Esophagus squamous epithelium (tissue), 5 donors: ENCODE measurements around the gene SS18. TPM values are rescaled to one million over a fixed set of nuclear protein-coding genes. Genes with fewer than 3 reads are reported as not detected.

ENCODE experiments used
- DNase-seq: peaks from one replicate; lab custom pipeline; 2025; lab: John Stamatoyannopoulos, UW
- H3K27ac ChIP-seq, 4 donors: fragments of 200-600 bp; sonication (generic); one replicate each; pipeline ENCODE4 v1.5.1; 2016 to 2019; ENCODE audit warnings: mild to moderate bottlenecking in 1 of 4
- H3K27me3 ChIP-seq, 4 donors: fragments of 200-600 bp; sonication (generic); 1 replicate in 3 of 4; 2 replicates in 1 of 4; pipeline versions ENCODE4 v1.5.1 to v1.6.0; 2017 to 2021; ENCODE audit warnings: antibody characterized with exemption in 1 of 4
- H3K36me3 ChIP-seq, 3 donors: fragments of 200-600 bp; sonication (generic); one replicate each; pipeline ENCODE4 v1.5.1; 2016 to 2019
- H3K4me1 ChIP-seq, 3 donors: fragments of 200-600 bp; sonication (generic); one replicate each; pipeline ENCODE4 v1.5.1; 2017 to 2019
- H3K4me3 ChIP-seq, 4 donors: fragments of 200-600 bp; sonication (generic); 1 replicate in 3 of 4; 2 replicates in 1 of 4; pipeline ENCODE4 v1.5.1; 2016 to 2019; ENCODE audit warnings: mild to moderate bottlenecking in 2 of 4, moderate library complexity in 1 of 4
- H3K9me3 ChIP-seq, 3 donors: fragments of 200-600 bp; sonication (generic); one replicate each; pipeline ENCODE4 v1.5.1; 2016 to 2019
- POLR2A ChIP-seq, 4 donors: fragments of 450-650 bp; IDR thresholded peaks; one replicate each; pipeline ENCODE4 v1.6.1; 2017; ENCODE audit warnings: antibody characterized with exemption in 4 of 4, mild to moderate bottlenecking in 4 of 4, moderate library complexity in 3 of 4
- WGBS, 2 donors: methylation state at CpG; one replicate each; pipeline ENCODE4 v1.1.5; 2018; 5-methylcytosine and 5-hydroxymethylcytosine counted together
- intact Hi-C: fragments of 100-400 bp; cut with DNase I; formaldehyde crosslinking; loops from one replicate; pipeline ENCODE4 v1.15.0; 2022
- total RNA-seq, 4 donors: library from RNA; depleted of rRNA; stranded (reverse); fragments of >200 nt; gene quantifications; one replicate each; pipeline ENCODE4 v1.1.0, GENCODE V29; 2016
- TF ChIP-seq, protein P1 (sequence below), 6 experiments: fragments of 450-650 bp in 4 of 6; fragments of 200-600 bp in 2 of 6; sonication (generic) in 2 of 6; IDR thresholded peaks; one replicate each; pipeline ENCODE4 v1.5.1; 2016 to 2019; ENCODE audit warnings: antibody characterized with exemption in 6 of 6, mild to moderate bottlenecking in 4 of 6, moderate library complexity in 4 of 6
- donor health status: DM: yes; HTN: yes; CAD: no.

The SS18 gene
- total RNA-seq, 4 donors from 2014 or later: 72.7 to 107 (median 82.4) TPM

DNA sequence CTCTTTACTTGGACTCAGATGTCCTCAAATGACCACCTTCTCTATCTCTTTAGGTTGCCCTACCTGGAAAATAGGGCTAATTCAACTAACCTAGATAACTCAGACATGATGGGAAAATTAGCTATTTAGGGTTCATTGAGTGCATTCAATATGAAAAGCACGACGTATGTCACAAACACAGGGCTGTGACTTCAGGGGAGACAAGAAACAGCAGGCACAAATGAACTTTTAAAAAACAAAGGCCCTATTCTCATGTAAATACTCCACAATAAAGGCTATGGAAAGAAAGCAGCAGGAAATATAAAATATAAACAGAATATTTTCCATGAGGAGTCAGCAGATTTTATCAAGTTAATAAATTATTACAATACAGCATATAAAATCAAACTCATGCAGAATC, 97.8 kb downstream of the SS18 start:
- 61 to 73% methylated on average over 2 of the region's 2 CpGs for WGBS, 2 donors
- H3K4me3 ChIP-seq: no peak overlapping the region
- H3K36me3 ChIP-seq: no peaks in the 10 kb centered on the region
- no peaks in the 10 kb centered on the region for H3K9me3 ChIP-seq
- no peaks in the 10 kb centered on the region for H3K4me1 ChIP-seq
- H3K27me3 ChIP-seq: no peaks in the 10 kb centered on the region
- H3K27ac ChIP-seq: no peak overlapping the region
- DNase-seq: no peak
- intact Hi-C loops: no loop called here
- TF ChIP-seq POLR2A (IDR thresholded peaks at IDR 0.05): no peak
- TF ChIP-seq, protein P1, sequence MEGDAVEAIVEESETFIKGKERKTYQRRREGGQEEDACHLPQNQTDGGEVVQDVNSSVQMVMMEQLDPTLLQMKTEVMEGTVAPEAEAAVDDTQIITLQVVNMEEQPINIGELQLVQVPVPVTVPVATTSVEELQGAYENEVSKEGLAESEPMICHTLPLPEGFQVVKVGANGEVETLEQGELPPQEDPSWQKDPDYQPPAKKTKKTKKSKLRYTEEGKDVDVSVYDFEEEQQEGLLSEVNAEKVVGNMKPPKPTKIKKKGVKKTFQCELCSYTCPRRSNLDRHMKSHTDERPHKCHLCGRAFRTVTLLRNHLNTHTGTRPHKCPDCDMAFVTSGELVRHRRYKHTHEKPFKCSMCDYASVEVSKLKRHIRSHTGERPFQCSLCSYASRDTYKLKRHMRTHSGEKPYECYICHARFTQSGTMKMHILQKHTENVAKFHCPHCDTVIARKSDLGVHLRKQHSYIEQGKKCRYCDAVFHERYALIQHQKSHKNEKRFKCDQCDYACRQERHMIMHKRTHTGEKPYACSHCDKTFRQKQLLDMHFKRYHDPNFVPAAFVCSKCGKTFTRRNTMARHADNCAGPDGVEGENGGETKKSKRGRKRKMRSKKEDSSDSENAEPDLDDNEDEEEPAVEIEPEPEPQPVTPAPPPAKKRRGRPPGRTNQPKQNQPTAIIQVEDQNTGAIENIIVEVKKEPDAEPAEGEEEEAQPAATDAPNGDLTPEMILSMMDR (IDR thresholded peaks at IDR 0.05): no peak

DNA sequence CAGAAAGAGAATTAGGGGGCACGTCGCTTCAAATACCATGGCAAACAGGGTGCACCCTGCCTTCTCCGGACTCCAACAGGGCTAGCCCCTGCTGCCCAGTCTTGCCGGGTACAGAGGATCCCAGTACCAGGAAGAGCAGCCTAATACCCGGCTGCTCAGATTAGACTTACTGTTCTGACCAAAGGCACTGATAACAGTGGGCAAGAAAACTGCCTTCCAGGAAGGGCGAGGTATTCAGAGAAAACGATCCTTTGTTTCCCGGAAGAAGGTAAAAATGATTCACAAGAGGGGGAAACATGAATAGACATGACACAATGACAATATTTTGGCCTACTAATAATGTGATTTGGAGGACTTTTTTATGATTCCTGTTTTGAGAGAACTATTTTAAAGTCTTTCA, 99.9 kb downstream of the SS18 start:
- Histone ChIP-seq H3K36me3 (no peaks in the 10 kb centered on the region), H3K4me3 (no peak overlapping the region), H3K27ac (no peak overlapping the region), H3K27me3 (no peaks in the 10 kb centered on the region), H3K9me3 (no peaks in the 10 kb centered on the region), H3K4me1 (no peaks in the 10 kb centered on the region)
- no peak for DNase-seq
- TF ChIP-seq, protein P1 (IDR thresholded peaks at IDR 0.05): no peak
- TF ChIP-seq POLR2A (IDR thresholded peaks at IDR 0.05): no peak
- intact Hi-C loops: no loop called here
- 65 to 77% methylated on average over 7 to 8 of the region's 8 CpGs for WGBS, 2 donors

DNA sequence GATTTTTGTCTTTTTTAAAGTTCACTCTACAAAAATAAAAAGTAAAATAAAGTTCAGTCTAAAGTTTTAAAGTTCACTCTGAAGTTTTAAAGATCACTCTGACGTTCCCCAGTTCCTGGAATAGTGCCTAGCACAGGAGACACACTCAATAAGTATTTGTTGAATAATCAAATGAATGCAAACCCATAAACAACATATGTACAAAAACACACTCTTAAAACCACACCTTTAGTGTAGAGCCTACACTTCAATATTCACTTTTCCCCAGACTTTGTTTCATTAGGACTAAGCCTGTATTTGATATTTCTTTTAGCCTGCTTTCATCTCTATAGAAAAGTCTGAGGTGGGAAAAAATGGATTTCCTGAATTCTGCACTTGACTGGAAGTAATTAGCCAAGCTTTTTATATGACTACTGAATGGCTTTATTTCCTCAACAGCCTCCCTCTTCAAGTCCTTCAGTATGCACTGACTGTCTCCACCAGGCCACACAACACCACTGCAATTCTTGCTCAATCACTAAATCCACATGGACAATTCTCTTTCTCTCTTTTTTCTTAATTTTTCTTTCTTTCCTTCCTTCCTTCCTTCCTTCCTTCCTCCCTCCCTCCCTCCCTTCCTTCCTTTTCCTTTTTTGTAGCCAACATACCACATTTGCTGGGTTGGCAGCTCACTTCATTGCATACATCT, 104.6 kb downstream of the SS18 start:
- TF ChIP-seq, protein P1 (IDR thresholded peaks at IDR 0.05): no peak
- no peak for TF ChIP-seq POLR2A (IDR thresholded peaks at IDR 0.05)
- WGBS, 2 donors: 35% methylated on average over 1 of the region's 1 CpG
- H3K4me3 ChIP-seq: no peak overlapping the region

DNA sequence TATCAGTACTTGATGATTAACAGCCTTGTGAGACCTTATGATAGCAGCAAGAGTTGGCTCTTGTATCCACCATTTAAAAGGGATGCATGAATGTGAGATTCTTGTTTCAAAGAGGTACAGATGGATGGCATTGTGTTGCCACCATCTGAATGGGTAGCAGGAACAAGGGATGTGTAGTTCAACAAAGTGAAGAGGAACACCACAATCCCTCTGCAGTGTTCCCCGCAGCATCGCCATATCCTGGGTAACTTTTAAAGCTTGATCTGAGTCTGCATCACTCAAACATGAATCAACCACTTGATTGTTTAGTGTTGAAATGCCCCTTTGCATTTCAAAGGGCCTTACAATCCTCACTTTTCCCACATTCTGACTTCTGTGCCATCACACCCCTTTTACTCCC, 106.7 kb downstream of the SS18 start:
- WGBS, 2 donors: 92 to 100% methylated on average over 2 of the region's 2 CpGs
- Histone ChIP-seq H3K27me3 (no peaks in the 10 kb centered on the region), H3K36me3 (no peaks in the 10 kb centered on the region), H3K4me3 (no peak overlapping the region), H3K9me3 (no peaks in the 10 kb centered on the region), H3K27ac (no peak overlapping the region), H3K4me1 (no peaks in the 10 kb centered on the region)
- intact Hi-C loops: no loop called here
- TF ChIP-seq, protein P1 (IDR thresholded peaks at IDR 0.05): no peak
- no peak for TF ChIP-seq POLR2A (IDR thresholded peaks at IDR 0.05)
- DNase-seq: no peak

More for the DNA sequence above, 104.6 kb downstream of the SS18 start:
- DNase-seq: no peak
- intact Hi-C loops: no loop called here
- H3K27me3 ChIP-seq: no peaks in the 10 kb centered on the region
- no peak overlapping the region for H3K27ac ChIP-seq
- H3K9me3 ChIP-seq: no peaks in the 10 kb centered on the region
- no peaks in the 10 kb centered on the region for H3K4me1 ChIP-seq
- no peaks in the 10 kb centered on the region for H3K36me3 ChIP-seq

DNA sequence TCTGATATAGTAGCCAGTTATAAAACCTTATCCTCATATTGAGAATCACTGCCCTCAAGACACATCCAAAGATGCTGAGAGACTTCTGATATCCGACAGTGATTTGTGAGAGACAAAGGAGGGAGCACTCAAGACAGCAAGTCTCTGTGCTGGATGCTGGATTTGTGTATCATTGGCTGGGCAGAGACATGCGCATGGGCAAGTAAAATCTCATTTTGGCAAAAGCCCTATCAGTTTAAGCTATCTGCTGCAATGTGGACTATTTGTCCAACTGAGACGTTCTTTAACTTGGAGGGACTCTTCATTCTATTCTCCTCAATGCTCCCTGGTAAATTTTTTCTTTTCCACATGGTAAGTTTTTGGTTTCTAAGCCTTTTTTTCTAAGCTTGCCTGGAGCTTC, 107.5 kb downstream of the SS18 start:
- DNase-seq: no peak

More for the DNA sequence above, 107.5 kb downstream of the SS18 start:
- H3K27me3 ChIP-seq: no peaks in the 10 kb centered on the region
- 76 to 81% methylated on average over 3 of the region's 3 CpGs for WGBS, 2 donors
- no peaks in the 10 kb centered on the region for H3K9me3 ChIP-seq
- H3K36me3 ChIP-seq: no peaks in the 10 kb centered on the region
- intact Hi-C loops: no loop called here
- TF ChIP-seq POLR2A (IDR thresholded peaks at IDR 0.05): no peak
- TF ChIP-seq, protein P1 (IDR thresholded peaks at IDR 0.05): no peak
- H3K4me3 ChIP-seq: no peak overlapping the region
- no peaks in the 10 kb centered on the region for H3K4me1 ChIP-seq
- no peak overlapping the region for H3K27ac ChIP-seq
